GM21619 (cell line): Measurements from ENCODE around the gene CRIM1.

Source experiments
- ATAC-seq: cut with Tn5 transposase; IDR thresholded peaks from one replicate; pipeline ENCODE4 v1.9.1; 2021; ENCODE audit not compliant: unreplicated experiment

The CRIM1 gene

DNA sequence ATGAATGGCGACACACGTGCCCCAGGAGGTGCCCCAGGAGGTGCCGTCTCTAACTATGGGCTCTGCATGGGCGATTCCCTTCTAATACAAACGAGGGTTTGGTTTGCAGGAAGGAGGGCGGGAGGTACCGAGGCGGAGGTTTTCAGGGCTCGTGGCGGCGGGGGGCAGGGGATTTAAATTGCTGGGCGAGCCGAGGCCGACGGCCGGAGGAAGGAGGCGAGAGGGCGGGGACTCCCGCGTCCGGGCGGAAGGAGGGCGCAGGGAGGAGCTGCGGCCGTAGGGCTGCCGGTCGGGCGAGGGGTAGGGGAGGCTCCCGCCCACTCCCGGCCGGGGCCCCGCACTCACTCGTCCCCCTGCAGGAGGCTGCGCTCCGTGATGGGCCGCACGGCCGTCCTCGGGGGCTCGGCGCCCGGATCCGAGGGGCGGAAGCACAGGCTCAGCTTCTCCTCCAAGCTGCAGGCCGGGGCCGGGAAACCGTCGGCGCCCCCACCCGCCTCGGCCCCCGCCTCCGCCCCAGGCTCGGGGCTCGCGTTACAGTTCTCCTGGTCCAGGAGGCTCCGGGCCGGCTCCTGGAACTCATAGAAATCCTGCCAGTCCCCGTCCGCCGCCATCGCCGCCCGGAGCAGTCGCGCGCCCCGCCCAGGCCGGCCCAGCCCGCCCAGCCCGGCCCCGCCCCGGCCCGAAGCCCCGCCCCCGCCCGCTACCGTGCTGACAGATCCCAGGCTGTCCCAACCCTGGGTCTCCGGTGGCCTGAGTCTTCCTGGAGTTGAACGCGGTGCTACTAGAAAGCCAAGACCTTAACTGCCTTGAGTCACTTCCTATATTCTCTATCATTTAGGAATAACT is 242.2 kb downstream of the CRIM1 start, which contains the start of gene FEZ2:
TSS of gene FEZ2 (minus strand) at position 637 of the 846 bp plus-strand sequence. CDS start at position 611, 26 bp downstream.
- ATAC-seq = peak; percentile 99
